GM18502 (cell line): ENCODE results near the gene INSIG1.

Experiments used
- ATAC-seq: cut with Tn5 transposase; IDR thresholded peaks from one replicate; pipeline ENCODE4 v1.9.1; 2021; ENCODE audit warnings: mild to moderate bottlenecking; ENCODE audit not compliant: unreplicated experiment, poor library complexity

Gene INSIG1

GRCh38 chr7:155323001-155323638, 25.4 kb downstream of the INSIG1 start:
- ATAC-seq: no peak

GRCh38 chr7:155324012-155324917, 26.6 kb downstream of the INSIG1 start:
- no peak for ATAC-seq

GRCh38 chr7:155324918-155325235, 27.2 kb downstream of the INSIG1 start:
- ATAC-seq: no peak

- no peak for ATAC-seq
Observed at GRCh38 chr7:155326385-155326784, 28.7 kb downstream of the INSIG1 start.

- no peak for ATAC-seq
Observed at GRCh38 chr7:155327590-155328320, 30.1 kb downstream of the INSIG1 start.

DNA sequence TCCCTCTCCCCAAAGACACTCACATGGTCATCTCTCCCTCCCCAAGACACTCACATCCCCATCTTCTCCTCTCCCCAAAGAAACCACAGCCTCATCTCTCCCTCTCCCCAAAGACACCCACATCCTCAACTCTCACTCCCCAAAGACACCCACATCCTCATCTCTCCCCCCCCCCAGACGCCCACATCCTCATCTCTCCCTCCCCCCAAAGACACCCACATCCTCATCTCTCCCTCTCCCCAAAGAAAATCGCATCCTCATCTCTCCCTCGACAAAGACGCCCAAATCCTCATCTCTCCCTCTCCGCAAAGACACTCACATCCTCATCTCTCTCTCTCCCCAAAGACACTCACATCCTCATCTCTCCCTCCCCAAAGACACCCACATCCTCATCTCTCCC, 31.5 kb downstream of the INSIG1 start:
- ATAC-seq: no peak

- ATAC-seq: no peak
Observed at GRCh38 chr7:155331396-155331795, 33.7 kb downstream of the INSIG1 start.

DNA sequence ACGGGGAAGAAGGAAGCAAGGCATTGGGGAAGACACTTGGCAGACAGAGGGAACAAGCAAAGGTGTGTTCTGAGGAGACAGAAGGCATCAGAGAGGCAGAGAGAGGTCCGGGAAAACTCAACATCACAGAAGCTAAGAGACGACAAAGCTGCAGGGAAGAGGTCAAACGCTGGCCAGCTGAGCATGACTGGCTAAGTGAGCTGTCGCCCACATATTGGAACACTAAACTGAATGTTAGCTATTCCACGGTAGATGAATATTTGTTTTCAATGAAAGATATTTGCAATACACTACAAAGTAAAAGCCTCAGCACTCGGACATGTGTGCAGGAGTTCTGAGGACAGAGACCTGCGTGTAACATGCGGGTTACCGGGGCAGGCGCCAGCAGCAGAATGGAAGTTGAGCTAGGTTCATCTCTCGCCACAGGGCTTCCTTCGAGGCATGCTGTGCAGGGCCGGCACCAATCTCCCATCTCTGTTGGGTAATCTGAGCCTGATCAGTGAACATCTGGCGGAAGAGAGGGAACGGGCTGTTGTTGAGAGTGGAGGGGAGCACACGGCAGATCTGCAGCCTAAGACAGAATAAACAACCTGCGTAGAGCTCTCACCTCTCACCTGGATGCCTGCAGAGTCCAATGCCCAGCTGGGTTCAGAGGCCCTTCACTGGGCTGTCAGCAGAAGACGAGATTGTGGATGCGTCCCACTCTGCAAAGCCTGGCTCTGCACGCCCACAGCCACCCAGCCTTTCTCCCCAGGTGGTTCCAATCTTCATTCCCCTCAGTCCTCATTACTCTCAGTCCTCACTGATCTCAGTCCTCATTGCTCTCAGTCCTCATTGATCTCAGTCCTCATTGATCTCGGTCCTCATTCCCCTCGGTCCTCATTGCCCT, 35.9 kb downstream of the INSIG1 start:
- ATAC-seq: no peak

GRCh38 chr7:155336812-155337602, 39.3 kb downstream of the INSIG1 start:
- no peak for ATAC-seq

GRCh38 chr7:155337946-155338631, 40.4 kb downstream of the INSIG1 start:
- ATAC-seq: no peak

DNA sequence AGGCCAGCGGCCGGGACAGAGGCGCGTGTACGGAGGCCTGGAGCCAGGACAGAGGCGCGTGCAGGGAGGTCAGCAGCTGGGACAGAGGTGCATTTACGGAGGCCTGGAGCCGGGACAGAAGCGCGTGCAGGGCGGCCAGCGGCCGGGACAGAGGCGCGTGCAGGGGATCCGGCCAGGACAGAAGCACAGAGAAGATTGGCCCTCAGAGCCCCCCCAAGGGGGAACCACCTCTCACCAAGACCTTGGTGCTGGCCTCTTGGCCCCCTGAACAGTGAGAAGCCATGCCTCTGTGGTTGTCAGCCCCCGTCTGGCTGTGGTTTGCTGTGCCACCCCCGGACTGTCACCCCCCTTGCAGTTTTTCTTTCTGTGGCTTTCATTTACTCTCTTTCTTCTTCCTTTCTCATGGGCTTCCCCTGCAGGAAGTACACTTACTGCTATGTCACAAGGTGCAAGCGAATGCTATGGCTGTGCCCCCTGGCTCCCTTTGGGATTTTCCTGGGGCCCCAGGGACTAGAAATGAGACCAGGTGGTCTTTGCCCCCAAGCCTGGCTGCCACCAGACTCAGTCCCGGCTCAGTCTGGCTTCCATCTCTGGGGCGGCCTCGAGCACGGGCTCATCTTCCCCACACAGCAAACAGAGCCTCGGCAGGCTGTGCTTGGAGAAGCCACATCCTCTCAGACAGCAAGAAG, 41.1 kb downstream of the INSIG1 start:
- ATAC-seq: no peak

DNA sequence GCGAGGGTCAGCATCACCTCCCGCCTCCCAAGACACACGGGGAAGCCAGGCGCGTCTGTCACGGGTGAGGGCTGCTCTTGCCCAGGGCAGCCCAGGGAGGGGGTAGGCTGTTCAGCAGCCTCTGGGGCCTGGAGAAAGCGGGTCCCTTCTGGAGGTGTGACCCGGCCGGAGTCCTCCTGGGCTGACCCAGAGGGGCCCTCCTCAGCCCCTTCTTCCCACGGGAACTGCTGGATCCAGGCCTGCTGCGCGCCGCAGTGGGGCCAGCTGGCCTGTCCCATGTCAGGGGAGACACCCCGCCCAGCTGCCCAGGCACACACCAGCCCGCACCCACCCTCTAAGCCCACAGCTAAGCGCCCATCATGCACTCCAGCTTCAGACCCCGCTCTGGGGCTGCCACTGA, 41.8 kb downstream of the INSIG1 start:
- ATAC-seq: no peak

GRCh38 chr7:155340071-155340531, 42.4 kb downstream of the INSIG1 start:
- no peak for ATAC-seq

DNA sequence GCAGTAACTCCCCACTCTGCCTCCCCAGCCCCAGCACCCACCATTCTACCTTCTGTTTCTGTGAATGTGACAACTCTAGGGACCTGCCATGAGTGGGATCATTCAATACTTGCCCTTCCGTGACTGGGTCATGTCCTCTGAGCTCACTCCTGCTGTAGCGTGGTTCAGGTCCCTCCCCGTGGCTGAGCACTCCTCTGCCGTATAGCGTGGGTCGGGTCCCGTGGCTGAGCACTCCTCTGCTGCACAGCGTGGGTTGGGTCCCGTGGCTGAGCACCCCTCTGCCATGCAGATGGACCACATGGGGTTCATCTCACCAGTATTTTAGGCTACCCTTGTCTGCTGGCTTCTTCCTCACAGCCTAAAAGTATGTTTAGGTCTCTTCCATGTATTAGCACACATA, 43.0 kb downstream of the INSIG1 start:
- no peak for ATAC-seq

- no peak for ATAC-seq
Observed at GRCh38 chr7:155341463-155341983, 43.8 kb downstream of the INSIG1 start.

GRCh38 chr7:155342313-155342712, 44.6 kb downstream of the INSIG1 start:
- no peak for ATAC-seq

DNA sequence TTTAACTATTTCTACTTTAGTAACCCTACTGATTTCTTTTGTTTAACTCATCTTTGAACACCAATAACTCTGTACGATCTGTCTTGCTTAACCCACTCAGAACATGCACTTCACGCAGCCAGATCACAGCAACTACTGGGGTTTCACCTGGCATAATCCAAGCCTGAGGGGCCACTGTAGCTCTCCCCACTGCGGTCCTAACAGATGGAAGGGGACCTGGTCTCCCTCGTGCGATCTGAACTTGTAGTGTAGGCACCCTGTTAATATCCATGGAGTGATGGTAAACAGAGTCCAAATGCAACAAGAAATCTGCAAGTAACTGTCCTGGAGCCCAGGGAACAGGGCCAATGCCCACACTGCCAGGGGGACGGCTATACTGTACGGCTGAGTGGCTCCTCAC, 45.5 kb downstream of the INSIG1 start:
- ATAC-seq: no peak

DNA sequence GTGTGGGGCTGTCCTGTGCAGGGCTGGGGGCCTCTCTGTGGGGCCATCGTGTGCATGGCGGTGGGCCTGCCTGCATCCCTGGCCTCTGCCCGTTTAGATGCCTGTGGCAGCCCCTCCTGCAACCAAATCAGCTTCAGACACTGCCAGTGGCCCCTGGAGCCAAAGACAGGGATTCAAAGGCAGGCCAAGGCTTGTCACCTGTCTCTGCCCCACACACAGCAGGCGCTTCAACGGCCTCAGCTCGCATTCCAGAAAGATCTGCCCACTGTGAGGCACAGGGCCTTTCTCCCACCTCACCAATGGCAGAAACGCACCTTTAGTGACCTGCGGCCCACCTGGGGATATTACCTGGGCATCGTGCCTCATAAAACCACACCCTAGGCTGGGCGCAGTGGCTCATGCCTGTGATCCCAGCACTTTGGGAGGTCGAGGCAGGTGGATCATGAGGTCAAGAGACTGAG, 46.0 kb downstream of the INSIG1 start:
- no peak for ATAC-seq
